Measurements from ENCODE around the gene HOXA7.
A peak's percentile ranks its signal among the peaks of the same experiment; 100 is the strongest.

HOXA7 gene

DNA sequence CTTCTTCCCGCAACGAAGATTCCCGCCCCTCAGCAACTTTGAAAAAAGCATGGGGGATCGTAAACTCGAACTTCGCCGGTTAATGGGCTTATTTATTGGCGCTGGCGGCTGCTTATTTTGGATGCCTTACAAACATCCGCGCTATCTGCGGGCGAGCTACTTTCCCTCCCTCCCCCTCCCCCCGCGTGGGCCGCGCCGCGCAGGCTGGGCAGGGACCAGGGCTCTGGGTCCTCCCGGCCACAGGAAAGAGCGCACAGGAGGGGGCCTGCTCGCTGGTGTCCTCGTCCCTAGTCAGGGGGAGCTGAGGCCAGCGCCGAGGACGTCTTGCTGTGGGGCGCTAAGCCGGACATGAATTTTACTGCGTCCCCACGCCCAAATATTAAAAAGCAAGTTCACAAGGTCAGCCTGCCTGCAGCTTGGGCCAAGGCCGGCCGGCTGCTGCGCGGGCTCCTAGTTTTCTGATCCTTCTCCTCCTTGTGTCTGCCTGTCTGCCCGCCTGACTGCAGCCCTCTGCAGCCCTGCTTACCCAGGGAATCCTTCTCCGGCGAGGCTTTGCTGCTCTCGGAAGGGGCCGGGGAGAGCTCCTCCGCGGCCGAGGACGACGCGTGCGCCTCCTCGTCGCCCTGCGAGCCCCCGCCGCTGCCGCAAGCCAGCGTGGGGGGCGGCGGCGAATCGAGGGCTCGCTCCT lies 16.5 kb upstream of the HOXA7 start (continued):
- TF ChIP-seq, protein P1, sequence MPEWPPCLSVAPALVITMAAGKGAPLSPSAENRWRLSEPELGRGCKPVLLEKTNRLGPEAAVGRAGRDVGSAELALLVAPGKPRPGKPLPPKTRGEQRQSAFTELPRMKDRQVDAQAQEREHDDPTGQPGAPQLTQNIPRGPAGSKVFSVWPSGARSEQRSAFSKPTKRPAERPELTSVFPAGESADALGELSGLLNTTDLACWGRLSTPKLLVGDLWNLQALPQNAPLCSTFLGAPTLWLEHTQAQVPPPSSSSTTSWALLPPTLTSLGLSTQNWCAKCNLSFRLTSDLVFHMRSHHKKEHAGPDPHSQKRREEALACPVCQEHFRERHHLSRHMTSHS (tag by site-specific recombination; IDR thresholded peaks at IDR 0.05), result no peak
- peak; percentile 50; the same call in 1 of the 2 replicates for TF ChIP-seq ZNF501 (tag by site-specific recombination; IDR thresholded peaks at IDR 0.05)
- TF ChIP-seq, protein P2, sequence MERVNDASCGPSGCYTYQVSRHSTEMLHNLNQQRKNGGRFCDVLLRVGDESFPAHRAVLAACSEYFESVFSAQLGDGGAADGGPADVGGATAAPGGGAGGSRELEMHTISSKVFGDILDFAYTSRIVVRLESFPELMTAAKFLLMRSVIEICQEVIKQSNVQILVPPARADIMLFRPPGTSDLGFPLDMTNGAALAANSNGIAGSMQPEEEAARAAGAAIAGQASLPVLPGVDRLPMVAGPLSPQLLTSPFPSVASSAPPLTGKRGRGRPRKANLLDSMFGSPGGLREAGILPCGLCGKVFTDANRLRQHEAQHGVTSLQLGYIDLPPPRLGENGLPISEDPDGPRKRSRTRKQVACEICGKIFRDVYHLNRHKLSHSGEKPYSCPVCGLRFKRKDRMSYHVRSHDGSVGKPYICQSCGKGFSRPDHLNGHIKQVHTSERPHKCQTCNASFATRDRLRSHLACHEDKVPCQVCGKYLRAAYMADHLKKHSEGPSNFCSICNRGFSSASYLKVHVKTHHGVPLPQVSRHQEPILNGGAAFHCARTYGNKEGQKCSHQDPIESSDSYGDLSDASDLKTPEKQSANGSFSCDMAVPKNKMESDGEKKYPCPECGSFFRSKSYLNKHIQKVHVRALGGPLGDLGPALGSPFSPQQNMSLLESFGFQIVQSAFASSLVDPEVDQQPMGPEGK (tag by site-specific recombination; IDR thresholded peaks at IDR 0.05), result peak; percentile 84
- TF ChIP-seq ZNF140 (tag by site-specific recombination; IDR thresholded peaks at IDR 0.05), result no peak
- peak; percentile 56 for TF ChIP-seq ZNF394 (tag by site-specific recombination; IDR thresholded peaks at IDR 0.05; ENCODE audit: borderline replicate concordance)
- TF ChIP-seq, protein P3, sequence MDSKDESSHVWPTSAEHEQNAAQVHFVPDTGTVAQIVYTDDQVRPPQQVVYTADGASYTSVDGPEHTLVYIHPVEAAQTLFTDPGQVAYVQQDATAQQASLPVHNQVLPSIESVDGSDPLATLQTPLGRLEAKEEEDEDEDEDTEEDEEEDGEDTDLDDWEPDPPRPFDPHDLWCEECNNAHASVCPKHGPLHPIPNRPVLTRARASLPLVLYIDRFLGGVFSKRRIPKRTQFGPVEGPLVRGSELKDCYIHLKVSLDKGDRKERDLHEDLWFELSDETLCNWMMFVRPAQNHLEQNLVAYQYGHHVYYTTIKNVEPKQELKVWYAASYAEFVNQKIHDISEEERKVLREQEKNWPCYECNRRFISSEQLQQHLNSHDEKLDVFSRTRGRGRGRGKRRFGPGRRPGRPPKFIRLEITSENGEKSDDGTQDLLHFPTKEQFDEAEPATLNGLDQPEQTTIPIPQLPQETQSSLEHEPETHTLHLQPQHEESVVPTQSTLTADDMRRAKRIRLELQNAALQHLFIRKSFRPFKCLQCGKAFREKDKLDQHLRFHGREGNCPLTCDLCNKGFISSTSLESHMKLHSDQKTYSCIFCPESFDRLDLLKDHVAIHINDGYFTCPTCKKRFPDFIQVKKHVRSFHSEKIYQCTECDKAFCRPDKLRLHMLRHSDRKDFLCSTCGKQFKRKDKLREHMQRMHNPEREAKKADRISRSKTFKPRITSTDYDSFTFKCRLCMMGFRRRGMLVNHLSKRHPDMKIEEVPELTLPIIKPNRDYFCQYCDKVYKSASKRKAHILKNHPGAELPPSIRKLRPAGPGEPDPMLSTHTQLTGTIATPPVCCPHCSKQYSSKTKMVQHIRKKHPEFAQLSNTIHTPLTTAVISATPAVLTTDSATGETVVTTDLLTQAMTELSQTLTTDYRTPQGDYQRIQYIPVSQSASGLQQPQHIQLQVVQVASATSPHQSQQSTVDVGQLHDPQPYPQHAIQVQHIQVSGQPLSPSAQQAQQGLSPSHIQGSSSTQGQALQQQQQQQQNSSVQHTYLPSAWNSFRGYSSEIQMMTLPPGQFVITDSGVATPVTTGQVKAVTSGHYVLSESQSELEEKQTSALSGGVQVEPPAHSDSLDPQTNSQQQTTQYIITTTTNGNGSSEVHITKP (tag by site-specific recombination; IDR thresholded peaks at IDR 0.05), result peak; percentile 68
- TF ChIP-seq, protein P4, sequence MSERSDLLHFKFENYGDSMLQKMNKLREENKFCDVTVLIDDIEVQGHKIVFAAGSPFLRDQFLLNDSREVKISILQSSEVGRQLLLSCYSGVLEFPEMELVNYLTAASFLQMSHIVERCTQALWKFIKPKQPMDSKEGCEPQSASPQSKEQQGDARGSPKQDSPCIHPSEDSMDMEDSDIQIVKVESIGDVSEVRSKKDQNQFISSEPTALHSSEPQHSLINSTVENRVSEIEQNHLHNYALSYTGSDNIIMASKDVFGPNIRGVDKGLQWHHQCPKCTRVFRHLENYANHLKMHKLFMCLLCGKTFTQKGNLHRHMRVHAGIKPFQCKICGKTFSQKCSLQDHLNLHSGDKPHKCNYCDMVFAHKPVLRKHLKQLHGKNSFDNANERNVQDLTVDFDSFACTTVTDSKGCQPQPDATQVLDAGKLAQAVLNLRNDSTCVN (tag by site-specific recombination; optimal IDR thresholded peaks at IDR 0.05), result peak; percentile 70
- TF ChIP-seq ZNF555 (tag by site-specific recombination; conservative IDR thresholded peaks at IDR 0.05), result no peak
- no peak for TF ChIP-seq ZNF19 (tag by site-specific recombination; IDR thresholded peaks at IDR 0.05; ENCODE audit: low read depth)
- 0 out of 2 replicates have a peak, but pooled peaks have one; percentile 35 for TF ChIP-seq KLF9 (tag by site-specific recombination; IDR thresholded peaks at IDR 0.05; ENCODE audit: low read depth)
- TF ChIP-seq ZEB2 (tag by site-specific recombination; IDR thresholded peaks at IDR 0.05), result peak; percentile 75; the same call in 1 of the 2 replicates
- peak; percentile 54 for TF ChIP-seq OSR2 (tag by site-specific recombination; IDR thresholded peaks at IDR 0.05)
- TF ChIP-seq BCL11A (tag by site-specific recombination; IDR thresholded peaks at IDR 0.05; ENCODE audit: low read depth), result peak; percentile 78; the same call in 1 of the 2 replicates
- TF ChIP-seq ZNF423 (tag by site-specific recombination; IDR thresholded peaks at IDR 0.05), result peak; percentile 61
- TF ChIP-seq, protein P5, sequence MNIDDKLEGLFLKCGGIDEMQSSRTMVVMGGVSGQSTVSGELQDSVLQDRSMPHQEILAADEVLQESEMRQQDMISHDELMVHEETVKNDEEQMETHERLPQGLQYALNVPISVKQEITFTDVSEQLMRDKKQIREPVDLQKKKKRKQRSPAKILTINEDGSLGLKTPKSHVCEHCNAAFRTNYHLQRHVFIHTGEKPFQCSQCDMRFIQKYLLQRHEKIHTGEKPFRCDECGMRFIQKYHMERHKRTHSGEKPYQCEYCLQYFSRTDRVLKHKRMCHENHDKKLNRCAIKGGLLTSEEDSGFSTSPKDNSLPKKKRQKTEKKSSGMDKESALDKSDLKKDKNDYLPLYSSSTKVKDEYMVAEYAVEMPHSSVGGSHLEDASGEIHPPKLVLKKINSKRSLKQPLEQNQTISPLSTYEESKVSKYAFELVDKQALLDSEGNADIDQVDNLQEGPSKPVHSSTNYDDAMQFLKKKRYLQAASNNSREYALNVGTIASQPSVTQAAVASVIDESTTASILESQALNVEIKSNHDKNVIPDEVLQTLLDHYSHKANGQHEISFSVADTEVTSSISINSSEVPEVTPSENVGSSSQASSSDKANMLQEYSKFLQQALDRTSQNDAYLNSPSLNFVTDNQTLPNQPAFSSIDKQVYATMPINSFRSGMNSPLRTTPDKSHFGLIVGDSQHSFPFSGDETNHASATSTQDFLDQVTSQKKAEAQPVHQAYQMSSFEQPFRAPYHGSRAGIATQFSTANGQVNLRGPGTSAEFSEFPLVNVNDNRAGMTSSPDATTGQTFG (tag by site-specific recombination; IDR thresholded peaks at IDR 0.05; ENCODE audit: borderline replicate concordance), result no peak
- peak; percentile 79 for TF ChIP-seq ZBTB48 (tag by site-specific recombination; IDR thresholded peaks at IDR 0.05)
- TF ChIP-seq GLIS2 (tag by site-specific recombination; IDR thresholded peaks at IDR 0.05), result peak; percentile 78; the same call in 1 of the 2 replicates
- no peak for TF ChIP-seq ZNF239 (tag by site-specific recombination; IDR thresholded peaks at IDR 0.05)
- 0 out of 2 replicates have a peak, but pooled peaks have one; percentile 42 for TF ChIP-seq OVOL3 (tag by site-specific recombination; IDR thresholded peaks at IDR 0.05)
- TF ChIP-seq ZNF521 (tag by site-specific recombination; IDR thresholded peaks at IDR 0.05), result no peak
- peak; percentile 50 for TF ChIP-seq ZNF366 (tag by site-specific recombination; conservative IDR thresholded peaks at IDR 0.05)
- TF ChIP-seq ZNF133 (tag by site-specific recombination; IDR thresholded peaks at IDR 0.05), result no peak
- peak; percentile 84; the same call in 1 of the 2 replicates for TF ChIP-seq ZNF843 (tag by site-specific recombination; IDR thresholded peaks at IDR 0.05)
- peak; percentile 92 for TF ChIP-seq FEZF1 (tag by site-specific recombination; IDR thresholded peaks at IDR 0.05)
- TF ChIP-seq ZNF121 (tag by site-specific recombination; IDR thresholded peaks at IDR 0.05), result peak; percentile 9; the same call in 1 of the 2 replicates
- peak; percentile 86; the same call in 1 of the 2 replicates for TF ChIP-seq HOXD13 (CRISPR knock-in tag; IDR thresholded peaks at IDR 0.05; ENCODE audit: borderline replicate concordance)
- TF ChIP-seq ZNF112 (tag by site-specific recombination; IDR thresholded peaks at IDR 0.05), result no peak
- TF ChIP-seq ZFP41 (tag by site-specific recombination; IDR thresholded peaks at IDR 0.05; ENCODE audit: borderline replicate concordance), result no peak
